B cell (primary cell): ENCODE results near the gene MPC2.

Experiments
- CTCF ChIP-seq: fragments of 200-600 bp; IDR thresholded peaks from one replicate; pipeline ENCODE4 v1.8.0; 2022; ENCODE audit warnings: antibody characterized with exemption, mild to moderate bottlenecking
- EZH2 ChIP-seq: IDR thresholded peaks from 2 replicates; pipeline ENCODE4 v1.6.1; 2012; ENCODE audit warnings: borderline replicate concordance, low read depth, mild to moderate bottlenecking, moderate library complexity, low read length; ENCODE audit not compliant: insufficient read depth, poor library complexity, severe bottlenecking

DNA sequence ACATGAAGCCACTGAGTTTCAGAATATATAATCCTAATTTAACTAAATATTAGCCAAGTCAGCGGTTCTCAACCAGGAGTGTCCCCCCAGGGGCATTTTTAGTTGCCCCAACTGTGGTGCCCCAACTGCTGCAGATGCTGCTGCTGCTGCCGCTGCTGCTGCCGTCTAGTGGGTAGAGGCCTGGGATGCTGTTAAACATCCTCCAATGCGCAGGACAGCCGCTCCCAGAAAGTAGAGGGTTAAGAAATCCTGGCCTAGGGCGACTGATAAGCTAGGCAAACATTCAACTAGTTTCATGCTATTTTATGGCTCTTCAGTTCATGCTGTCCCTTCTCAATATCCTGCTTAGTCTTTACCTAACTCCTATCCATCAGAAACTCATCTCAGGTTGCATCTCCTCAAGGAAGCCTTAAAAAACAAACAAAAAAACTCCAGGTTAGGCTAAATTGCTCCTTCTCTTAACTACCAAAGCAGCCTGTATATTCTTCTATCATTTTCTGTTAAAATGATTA lies 10.3 kb downstream of the MPC2 start:
- no peak for TF ChIP-seq CTCF
- no peak for TF ChIP-seq EZH2
